WERI-Rb-1 (cell line): ENCODE measurements around the gene EXOSC5.

ENCODE experiments used
- DNase-seq: peaks from one replicate; pipeline ENCODE4 v3.0.0-alpha.2; 2020
- H3K27ac ChIP-seq: fragments of 250-450 bp; sonication (Bioruptor Pico); 2 replicates; pipeline ENCODE4 v1.5.1; 2020; ENCODE audit warnings: mild to moderate bottlenecking, moderate library complexity
- H3K27me3 ChIP-seq: fragments of 250-450 bp; sonication (Bioruptor Pico); 2 replicates; pipeline ENCODE4 v1.5.1; 2021; ENCODE audit warnings: mild to moderate bottlenecking, low read depth, moderate library complexity; ENCODE audit not compliant: insufficient read depth, severe bottlenecking
- H3K36me3 ChIP-seq: fragments of 250-450 bp; sonication (Bioruptor Pico); 2 replicates; pipeline ENCODE4 v1.5.1; 2020; ENCODE audit warnings: mild to moderate bottlenecking, moderate library complexity
- H3K4me3 ChIP-seq: 2 replicates; pipeline ENCODE4 v1.5.1; 2011; ENCODE audit warnings: low read depth, mild to moderate bottlenecking, control low read depth, low read length
- H3K9me3 ChIP-seq: fragments of 250-450 bp; sonication (Bioruptor Pico); 2 replicates; pipeline ENCODE4 v1.5.1; 2021; ENCODE audit warnings: mild to moderate bottlenecking, moderate library complexity; ENCODE audit not compliant: severe bottlenecking
- TF ChIP-seq, protein P1 (sequence below): IDR thresholded peaks from 2 replicates; pipeline ENCODE4 v1.5.1; 2011; ENCODE audit warnings: low read depth, mild to moderate bottlenecking, control low read depth, inconsistent platforms, low read length

The EXOSC5 gene

DNA sequence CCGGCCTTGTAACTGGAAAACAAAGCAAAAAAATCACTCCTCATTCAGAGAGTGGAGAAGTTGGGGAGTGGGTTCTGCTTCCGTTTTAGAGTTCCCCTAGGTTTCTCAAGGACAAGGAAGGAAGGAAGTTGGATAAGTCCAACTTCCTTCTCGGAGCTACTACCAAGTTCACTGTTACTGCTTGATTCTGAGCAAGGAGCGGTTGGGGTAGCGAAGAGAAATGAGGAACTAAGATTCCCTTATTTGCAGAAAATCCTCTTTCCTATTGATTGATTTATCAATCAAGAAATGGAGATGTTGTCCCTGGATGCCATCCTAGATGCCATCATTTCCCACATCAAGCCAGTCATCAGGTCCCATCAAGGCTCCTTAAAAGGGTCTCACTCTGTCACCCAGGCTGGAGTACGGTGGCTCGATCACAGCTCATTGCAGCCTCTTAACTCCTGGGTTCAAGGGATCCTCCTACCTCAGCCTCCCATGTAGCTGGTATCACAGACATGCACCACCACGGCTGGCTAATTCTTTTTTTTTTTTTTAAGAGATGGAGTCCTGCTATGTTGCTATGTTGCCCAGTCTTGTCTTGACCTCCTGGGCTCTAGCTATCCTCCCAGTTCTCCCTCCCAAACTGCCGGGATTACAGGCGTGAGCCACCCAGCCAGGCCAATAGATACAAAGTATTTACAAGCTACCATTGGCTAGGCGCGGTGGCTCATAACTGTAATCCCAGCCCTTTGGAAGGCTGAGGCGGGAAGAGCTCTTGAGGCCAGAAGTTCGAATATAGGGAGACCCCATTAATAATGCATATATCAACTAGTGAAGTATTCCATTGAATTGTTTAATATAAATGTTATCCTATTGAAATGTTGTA lies 32.4 kb downstream of the EXOSC5 start:
- no peak for DNase-seq
- Histone ChIP-seq H3K36me3 (0 out of 2 replicates have a peak, but pooled peaks cover 3% of the 10 kb centered on the region), H3K27ac (peak overlapping the region; percentile 100), H3K4me3 (peak overlapping the region; percentile 94), H3K9me3 (no peaks in the 10 kb centered on the region), H3K27me3 (no peaks in the 10 kb centered on the region)
- TF ChIP-seq, protein P1, sequence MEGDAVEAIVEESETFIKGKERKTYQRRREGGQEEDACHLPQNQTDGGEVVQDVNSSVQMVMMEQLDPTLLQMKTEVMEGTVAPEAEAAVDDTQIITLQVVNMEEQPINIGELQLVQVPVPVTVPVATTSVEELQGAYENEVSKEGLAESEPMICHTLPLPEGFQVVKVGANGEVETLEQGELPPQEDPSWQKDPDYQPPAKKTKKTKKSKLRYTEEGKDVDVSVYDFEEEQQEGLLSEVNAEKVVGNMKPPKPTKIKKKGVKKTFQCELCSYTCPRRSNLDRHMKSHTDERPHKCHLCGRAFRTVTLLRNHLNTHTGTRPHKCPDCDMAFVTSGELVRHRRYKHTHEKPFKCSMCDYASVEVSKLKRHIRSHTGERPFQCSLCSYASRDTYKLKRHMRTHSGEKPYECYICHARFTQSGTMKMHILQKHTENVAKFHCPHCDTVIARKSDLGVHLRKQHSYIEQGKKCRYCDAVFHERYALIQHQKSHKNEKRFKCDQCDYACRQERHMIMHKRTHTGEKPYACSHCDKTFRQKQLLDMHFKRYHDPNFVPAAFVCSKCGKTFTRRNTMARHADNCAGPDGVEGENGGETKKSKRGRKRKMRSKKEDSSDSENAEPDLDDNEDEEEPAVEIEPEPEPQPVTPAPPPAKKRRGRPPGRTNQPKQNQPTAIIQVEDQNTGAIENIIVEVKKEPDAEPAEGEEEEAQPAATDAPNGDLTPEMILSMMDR = no peak

DNA sequence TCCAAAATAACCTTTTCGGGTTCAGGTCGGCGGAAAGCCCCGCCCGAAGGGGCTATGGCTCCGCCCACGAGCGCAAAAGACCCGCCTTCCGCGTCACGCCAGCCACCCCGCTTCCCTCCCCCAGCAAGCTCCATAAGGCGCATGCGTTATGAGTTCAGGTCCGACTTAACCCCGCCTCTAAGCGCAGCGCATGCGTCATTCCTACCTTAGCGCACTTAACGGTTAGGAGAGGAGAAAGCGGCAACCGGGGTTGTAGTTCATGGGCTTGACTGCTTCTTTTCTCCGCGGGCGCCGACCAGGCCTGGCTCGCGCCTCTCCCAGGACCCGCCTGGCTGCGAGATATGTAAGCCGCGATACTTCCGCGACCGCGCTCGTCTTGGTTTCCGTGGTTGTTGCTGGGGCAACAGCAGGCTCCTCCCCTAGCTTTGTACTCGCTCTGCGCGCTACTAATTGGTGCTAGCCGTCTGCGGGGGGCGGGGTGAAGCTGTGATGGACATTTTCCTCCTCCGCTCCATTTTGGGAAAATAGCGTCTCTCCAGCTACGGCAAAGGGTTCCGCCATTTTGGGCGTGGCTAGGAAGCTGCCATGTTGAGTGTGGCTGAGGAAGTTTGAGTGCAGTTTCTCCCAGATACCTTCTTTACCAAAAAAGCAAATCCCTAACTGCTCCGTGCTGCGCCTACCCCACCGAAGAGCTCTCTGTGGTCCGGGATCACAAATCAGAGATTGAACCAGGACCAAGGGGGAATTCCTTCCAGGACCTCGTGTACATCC lies 33.2 kb downstream of the EXOSC5 start, which contains the start of gene B9D2:
B9D2 (minus strand) TSS at position 397 of the 771 bp plus-strand sequence. CDS start 630 bp downstream, outside the sequence.
- H3K27me3 ChIP-seq = no peaks in the 10 kb centered on the region
- peak within 1 kb of the TSS; percentile 100 for H3K27ac ChIP-seq
- no peaks in the 10 kb centered on the region for H3K9me3 ChIP-seq
- TF ChIP-seq, protein P1 = no peak
- DNase-seq = peak; percentile 98
- peak within 1 kb of the TSS; percentile 94 for H3K4me3 ChIP-seq
- H3K36me3 ChIP-seq = 0 out of 2 replicates have a peak, but pooled peaks cover 3% of the 10 kb centered on the region

DNA sequence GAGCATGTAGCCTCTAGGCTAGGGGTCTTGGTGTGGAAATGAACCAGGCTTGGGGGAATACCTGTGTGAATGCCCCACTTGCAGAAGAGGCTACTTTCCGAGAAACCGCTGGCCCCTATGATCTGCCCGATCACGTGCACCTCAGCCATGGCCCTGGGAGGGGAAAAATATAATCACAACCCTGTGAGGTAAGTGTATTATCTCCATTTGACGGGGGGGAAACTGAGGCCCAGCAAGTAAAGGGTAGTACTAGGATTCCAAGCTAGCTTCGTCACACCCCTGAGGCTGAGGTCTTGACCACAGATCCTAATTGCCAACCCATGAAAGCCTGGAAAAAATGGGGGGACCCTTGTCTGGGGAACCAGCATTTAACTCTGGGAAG lies 33.8 kb downstream of the EXOSC5 start:
- TF ChIP-seq, protein P1 = no peak
- peak overlapping the region; percentile 94 for H3K4me3 ChIP-seq

DNA sequence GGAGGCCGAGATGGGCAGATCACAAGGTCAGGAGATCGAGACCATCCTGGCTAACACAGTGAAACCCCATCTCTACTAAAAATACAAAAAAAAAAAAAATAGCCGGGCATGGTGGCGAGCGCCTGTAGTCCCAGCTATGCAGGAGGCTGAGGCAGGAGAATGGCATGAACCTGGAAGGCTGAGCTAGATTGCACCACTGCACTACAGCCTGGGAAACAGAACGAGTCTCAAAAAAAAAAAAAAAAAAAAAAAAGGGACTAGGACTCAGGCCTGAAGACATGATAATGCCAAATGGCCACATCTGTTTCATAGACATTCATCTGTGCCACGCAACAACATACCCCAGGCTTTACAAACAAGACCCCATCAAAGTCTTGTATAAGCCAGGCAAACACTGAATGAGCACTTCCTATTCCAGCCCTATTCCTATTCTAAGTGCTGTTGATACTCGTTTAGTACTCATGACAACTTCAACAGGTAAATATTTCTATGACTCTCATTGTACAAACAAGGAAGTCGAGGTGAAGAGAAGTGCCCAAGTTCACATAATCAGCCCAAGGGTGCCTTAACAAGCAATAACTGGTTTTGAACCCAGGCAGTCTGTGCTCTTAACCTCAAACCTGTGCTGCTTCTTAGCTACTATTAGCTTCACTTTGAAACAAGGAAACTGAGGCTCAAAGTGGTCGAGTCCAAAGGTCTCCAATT lies 34.9 kb downstream of the EXOSC5 start:
- no peak for DNase-seq
- TF ChIP-seq, protein P1 = no peak
- no peaks in the 10 kb centered on the region for H3K27me3 ChIP-seq
- H3K27ac ChIP-seq = no peak overlapping the region
- H3K9me3 ChIP-seq = no peaks in the 10 kb centered on the region
- H3K4me3 ChIP-seq = no peak overlapping the region
- H3K36me3 ChIP-seq = 0 out of 2 replicates have a peak, but pooled peaks cover 3% of the 10 kb centered on the region

More for the DNA sequence above, 33.8 kb downstream of the EXOSC5 start:
- H3K36me3 ChIP-seq = 0 out of 2 replicates have a peak, but pooled peaks cover 3% of the 10 kb centered on the region
- no peak for DNase-seq
- H3K27ac ChIP-seq = peak overlapping the region; percentile 100
- no peaks in the 10 kb centered on the region for H3K27me3 ChIP-seq
- no peaks in the 10 kb centered on the region for H3K9me3 ChIP-seq

DNA sequence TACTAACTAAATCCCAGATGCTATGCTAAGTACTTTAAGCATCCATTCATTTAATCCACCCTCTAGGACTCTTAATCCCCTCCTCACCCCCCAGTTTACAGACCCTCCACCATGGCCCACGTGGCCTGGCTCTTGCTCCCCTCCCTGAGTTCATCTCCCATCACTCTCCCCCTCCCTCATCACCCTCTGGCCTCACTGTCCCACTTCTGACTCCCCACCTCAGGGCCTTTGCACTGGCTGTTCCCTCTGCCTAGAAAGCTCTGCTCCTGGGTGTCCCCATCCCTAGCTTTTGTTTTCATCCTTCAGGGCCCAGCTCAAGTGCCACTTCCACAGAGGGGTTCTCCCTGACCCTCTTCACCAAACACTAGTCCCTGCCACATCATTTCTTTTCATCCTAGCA lies 37.4 kb downstream of the EXOSC5 start:
- Histone ChIP-seq H3K36me3 (0 out of 2 replicates have a peak, but pooled peaks cover 3% of the 10 kb centered on the region), H3K9me3 (no peaks in the 10 kb centered on the region), H3K4me3 (no peak overlapping the region), H3K27ac (no peak overlapping the region), H3K27me3 (no peaks in the 10 kb centered on the region)
- DNase-seq = no peak
- TF ChIP-seq, protein P1 = no peak
